ENCODE measurements around the gene DHX8. TPM values are rescaled to one million over a fixed set of nuclear protein-coding genes. Genes with fewer than 3 reads are reported as not detected.
A peak's percentile ranks its signal among the peaks of the same experiment; 100 is the strongest.
"Not testable (repeated sequence)": the region's sequence is repeated elsewhere in the genome, so short reads cannot be mapped to it uniquely, and the experiment has no call there.

DHX8 gene
- total RNA-seq = 34.4 and 48.2 TPM in 2 replicates

- peak; percentile 98 to 99 for DNase-seq (ENCODE audit: low read depth in 2 of 2)
Measured at GRCh38 chr17:43483674-43484551, at the start of gene DHX8. Gene DHX8 (plus strand): TSS chr17:43483975. CDS start chr17:43484038, 63 bp downstream.

- no peak for DNase-seq (ENCODE audit: low read depth in 2 of 2)
Measured at GRCh38 chr17:43434902-43435319, 48.9 kb upstream of the DHX8 start.

- no peak for DNase-seq (ENCODE audit: low read depth in 2 of 2)
Measured at GRCh38 chr17:43437756-43438155, 46.0 kb upstream of the DHX8 start.

GRCh38 chr17:43438626-43439025 lies 45.1 kb upstream of the DHX8 start:
- no peak for DNase-seq (ENCODE audit: low read depth in 2 of 2)

- DNase-seq (ENCODE audit: low read depth in 2 of 2) = no peak
Measured at GRCh38 chr17:43439041-43439440, 44.7 kb upstream of the DHX8 start.

GRCh38 chr17:43442711-43443110 lies 41.1 kb upstream of the DHX8 start:
- DNase-seq (ENCODE audit: low read depth in 2 of 2) = peak; percentile 15 to 24

- DNase-seq (ENCODE audit: low read depth in 2 of 2) = no peak
Measured at GRCh38 chr17:43443381-43443780, 40.4 kb upstream of the DHX8 start.

- no peak for DNase-seq (ENCODE audit: low read depth in 2 of 2)
Measured at GRCh38 chr17:43444223-43445008, 39.4 kb upstream of the DHX8 start.

- no peak for DNase-seq (ENCODE audit: low read depth in 2 of 2)
Measured at GRCh38 chr17:43445009-43445589, 38.7 kb upstream of the DHX8 start.

GRCh38 chr17:43446773-43447172 lies 37.0 kb upstream of the DHX8 start:
- no peak for DNase-seq (ENCODE audit: low read depth in 2 of 2)

- DNase-seq (ENCODE audit: low read depth in 2 of 2) = no peak
Measured at GRCh38 chr17:43448720-43449469, 34.9 kb upstream of the DHX8 start.

- DNase-seq (ENCODE audit: low read depth in 2 of 2) = no peak
Measured at GRCh38 chr17:43449470-43450248, 34.1 kb upstream of the DHX8 start.

- not testable (repeated sequence) for DNase-seq (ENCODE audit: low read depth in 2 of 2)
Measured at GRCh38 chr17:43450791-43451190, 33.0 kb upstream of the DHX8 start.

GRCh38 chr17:43451741-43452140 lies 32.0 kb upstream of the DHX8 start:
- not testable (repeated sequence) for DNase-seq (ENCODE audit: low read depth in 2 of 2)

- no peak for DNase-seq (ENCODE audit: low read depth in 2 of 2)
Measured at GRCh38 chr17:43453331-43453812, 30.4 kb upstream of the DHX8 start.

GRCh38 chr17:43454868-43455267 lies 28.9 kb upstream of the DHX8 start:
- DNase-seq (ENCODE audit: low read depth in 2 of 2) = peak in 1 of 2 donors; percentile 14

- DNase-seq (ENCODE audit: low read depth in 2 of 2) = no peak
Measured at GRCh38 chr17:43456029-43456428, 27.7 kb upstream of the DHX8 start.

- DNase-seq (ENCODE audit: low read depth in 2 of 2) = peak; percentile 32 to 60
Measured at GRCh38 chr17:43456661-43457361, 27.0 kb upstream of the DHX8 start.

- no peak for DNase-seq (ENCODE audit: low read depth in 2 of 2)
Measured at GRCh38 chr17:43457362-43457692, 26.4 kb upstream of the DHX8 start.

- not testable (repeated sequence) for DNase-seq (ENCODE audit: low read depth in 2 of 2)
Measured at GRCh38 chr17:43459878-43460277, 23.9 kb upstream of the DHX8 start.
